CD4-positive, alpha-beta T cell treated with Interleukin-17A for 4 hours (primary cell): Measurements from ENCODE around the gene PRDM8.
"Not testable (repeated sequence)": the region's sequence is repeated elsewhere in the genome, so short reads cannot be mapped to it uniquely, and the experiment has no call there.

Experiments
- DNase-seq: peaks from one replicate; pipeline ENCODE4 v3.0.0-alpha.2; 2020; ENCODE audit warnings: mixed read lengths

Gene PRDM8

DNA sequence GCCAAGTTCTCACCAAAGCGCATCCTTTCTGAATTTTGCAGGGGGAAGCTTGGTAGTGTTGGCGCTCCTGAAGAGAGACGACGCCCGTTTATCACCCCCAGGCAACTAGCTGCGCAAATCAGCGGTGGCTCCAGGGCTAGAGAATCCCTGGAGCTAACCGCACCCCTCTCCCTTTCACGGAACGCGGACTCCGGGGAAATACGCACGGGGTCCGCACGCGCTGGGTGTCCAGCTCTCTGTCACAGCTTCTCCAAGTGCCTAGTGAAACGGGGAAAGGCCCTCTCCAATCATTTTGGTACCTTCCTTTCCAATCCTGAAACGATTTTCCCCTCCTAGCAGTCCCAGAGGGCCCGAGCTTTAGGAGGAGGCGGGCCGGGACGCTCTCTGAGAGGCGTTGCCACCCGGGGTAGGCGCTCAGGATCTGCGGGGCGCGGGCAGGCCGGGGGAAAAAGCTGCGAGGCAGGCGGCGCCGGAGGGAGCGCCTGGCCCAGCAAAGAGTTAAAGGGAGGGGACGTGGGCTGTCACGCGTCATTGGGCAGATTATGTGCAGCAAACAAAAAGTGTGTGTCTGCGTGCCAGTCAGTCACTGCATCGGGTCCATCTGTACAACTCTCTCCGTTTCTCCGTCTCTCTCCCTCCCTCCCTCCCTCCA lies at the start of gene PRDM8:
Gene PRDM8, plus strand, starts transcription at position 582 of the 652 bp plus-strand sequence. CDS start 2,578 bp downstream, outside the sequence.
- DNase-seq = peak; percentile 58

DNA sequence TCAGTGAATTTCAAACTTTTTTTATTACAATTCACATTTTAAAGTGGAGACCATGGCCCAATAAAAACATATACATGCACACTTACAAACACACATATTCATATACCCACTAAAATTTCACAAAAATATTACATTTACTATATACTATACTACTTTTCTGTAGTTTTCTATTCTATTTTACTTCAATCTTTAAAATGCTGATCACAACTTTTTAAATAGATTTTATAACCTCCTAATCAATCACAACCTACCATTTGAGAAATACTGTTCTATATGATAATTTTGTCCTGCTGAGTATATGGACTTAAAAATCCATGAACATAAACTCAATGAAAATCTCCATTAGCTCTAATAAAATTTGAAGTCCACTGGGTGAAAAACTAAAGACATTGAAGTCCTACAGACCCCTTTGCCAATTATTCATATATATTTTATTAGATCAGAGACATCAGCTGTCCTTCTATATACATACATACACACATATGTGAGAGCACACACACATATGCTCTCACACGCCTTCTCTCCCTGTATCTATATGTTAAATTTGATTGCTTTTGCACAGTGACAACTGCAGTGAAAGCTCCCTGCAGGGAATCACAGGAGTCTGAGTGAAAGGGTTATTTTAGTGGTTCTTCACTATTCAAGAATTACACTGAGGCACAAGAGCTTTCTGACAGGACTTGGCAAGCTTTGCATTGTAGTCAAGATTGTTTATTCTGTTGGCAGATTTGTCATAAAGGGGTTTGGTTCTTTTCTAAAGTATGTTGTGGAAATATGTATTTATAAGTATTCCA lies 46.7 kb upstream of the PRDM8 start:
- no peak for DNase-seq

DNA sequence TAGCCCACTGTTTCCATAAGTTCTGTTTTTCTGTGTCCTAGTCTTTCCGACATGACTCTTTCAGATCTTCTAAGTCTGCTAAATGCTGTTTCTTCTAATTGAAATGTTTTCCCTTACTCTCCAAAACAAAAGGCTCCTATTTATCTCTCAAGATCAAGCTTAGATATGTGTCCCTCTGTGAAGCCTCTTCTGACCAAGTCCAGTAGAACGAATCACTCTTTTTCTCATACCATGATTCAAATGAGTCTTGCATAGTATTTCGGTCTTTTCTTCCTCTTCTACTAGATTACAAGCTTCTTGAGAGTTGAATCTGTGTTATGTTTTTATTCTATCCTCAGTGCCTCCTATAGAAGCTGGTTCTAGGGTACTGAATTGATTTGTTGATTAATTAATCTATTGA lies 45.3 kb upstream of the PRDM8 start:
- DNase-seq = no peak

DNA sequence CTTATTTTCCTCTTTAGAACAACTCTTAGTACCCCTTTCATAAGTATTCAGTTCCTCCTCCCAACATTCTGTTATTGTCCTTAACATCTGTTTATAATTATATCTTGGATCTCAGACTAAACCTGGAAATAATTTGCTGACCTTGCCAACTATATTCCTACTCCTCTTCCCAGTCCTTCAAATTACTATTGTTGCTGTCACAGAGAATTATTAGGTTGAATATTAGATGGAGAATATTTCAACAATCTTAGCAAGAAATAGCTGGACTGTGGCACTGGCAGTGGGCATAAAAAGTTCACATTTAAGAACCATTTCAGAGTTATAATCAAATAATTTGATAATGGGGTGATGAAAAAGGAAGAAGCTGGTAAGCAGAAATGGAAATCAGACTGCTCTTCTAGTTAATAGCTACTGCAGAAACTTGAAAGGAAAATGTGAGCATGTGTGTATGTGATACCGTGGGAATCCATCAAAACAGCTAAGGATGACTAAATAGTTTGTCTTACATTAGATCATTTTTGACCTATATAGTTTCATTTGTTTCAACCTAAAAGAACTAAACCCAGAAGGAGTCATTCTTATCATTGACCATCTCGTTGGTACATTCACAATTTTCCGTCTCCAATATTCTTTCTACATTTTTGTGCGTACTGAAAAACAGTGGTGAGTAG lies 43.3 kb upstream of the PRDM8 start:
- DNase-seq = no peak

DNA sequence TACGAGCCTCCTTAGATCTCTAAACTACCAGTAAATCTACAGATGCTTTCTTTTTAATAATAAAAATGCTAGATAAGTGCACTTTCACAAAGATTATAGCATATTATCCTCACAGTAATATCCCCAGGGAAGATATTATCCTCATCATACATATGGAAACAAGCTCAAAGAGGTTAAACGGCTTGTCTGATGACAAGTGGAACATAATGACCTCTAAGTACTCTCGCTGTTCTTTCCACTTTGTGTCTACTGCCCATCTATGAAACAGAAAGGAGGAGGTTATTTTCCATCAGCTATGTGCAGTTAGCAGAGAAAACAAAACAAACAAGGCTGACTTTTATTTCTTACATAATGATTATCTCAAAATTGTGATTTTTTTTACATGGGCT lies 42.8 kb upstream of the PRDM8 start:
- no peak for DNase-seq

DNA sequence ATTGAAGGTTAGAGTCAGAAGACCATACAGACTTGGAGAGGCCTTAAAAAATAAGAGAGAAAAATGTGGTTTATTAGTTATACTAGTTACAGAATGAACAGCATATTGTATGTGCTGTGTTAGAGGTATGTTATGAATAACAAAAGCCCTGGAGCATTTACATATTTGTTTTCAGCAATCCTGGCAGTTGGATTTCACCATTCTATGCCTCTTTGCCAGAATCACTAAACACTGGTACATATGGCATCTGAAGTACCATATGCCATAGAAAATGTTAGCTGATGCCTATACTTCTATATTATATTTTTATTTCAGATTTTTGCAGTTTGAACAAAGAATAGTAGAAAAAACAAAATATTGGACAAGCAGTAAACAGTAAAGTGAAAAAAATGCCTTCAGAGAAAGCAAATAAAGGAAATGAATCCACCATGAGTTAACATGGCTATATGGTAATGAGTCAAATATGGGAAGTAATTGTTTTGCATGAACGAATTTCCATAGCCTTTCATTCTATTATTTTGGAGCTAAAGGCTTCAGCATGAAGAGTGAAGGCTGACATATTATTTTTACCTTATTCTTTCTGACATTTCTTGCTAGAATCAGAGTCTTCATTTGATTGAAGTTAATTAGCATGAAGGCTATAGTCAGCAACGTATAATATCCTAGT lies 41.9 kb upstream of the PRDM8 start:
- DNase-seq = no peak

DNA sequence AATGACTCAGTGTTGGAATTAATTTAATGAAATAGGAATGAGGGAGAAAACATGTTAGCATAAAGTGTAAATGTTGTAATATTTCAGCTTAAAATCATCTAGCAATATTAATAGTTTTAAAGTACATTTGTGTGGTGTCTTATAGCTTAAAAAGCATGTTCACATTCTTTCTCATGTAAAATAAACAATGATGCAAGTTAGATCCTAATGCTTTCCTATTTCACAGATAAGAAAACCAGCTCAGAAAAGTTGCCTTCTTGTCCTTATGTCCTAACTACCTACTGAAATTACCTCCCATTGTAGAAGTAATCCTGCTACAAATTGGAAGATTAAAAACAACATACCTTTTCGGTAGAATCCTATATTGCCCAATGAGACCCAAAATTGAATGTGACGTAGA lies 40.9 kb upstream of the PRDM8 start:
- DNase-seq = no peak

DNA sequence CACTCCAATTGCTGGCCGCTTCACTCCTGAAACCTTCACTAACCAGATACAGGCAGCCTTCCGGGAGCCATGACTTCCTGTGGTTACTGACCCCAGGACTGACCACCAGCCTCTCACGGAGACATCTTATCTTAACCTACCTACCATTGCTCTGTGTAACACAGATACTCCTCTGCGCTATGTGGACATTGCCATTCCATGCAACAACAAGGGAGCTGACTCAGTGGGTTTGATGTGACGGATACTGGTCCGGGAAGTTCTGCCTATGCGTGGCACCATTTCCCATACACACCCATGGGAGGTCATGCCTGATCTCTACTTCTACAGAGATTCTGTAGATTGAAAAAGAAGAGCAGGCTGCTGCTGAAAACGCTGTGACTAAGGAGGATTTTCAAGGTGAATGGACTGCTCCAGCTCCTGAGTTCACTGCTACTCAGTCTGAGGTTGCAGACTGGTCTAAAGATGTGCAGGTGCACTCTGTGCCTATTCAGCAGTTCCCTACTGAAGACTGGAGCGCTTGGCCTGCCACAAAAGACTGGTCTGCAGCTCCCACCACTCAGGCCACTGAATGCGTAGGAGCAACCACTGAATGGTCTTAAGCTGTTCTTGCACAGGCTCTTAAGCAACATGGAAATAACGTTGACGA lies 35.8 kb upstream of the PRDM8 start:
- no peak for DNase-seq

DNA sequence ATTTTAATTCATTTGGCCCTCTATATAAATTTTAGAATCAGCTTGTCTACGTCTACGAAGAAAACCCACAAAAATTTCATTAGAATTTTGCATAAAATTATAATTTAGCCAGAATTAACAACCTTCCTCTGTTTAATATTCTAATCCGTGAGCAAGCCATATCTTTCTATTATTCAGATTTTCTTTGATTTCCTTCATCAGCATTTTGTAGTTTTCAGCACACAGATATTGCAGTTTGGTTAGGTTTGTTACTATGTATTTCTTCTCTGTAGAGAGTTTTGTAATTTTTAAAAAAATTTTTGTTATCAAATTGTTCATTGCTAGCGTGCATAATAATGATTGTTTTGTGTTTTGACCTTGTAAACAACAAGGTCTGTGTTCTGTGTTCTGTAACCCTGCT lies 34.9 kb upstream of the PRDM8 start:
- no peak for DNase-seq

DNA sequence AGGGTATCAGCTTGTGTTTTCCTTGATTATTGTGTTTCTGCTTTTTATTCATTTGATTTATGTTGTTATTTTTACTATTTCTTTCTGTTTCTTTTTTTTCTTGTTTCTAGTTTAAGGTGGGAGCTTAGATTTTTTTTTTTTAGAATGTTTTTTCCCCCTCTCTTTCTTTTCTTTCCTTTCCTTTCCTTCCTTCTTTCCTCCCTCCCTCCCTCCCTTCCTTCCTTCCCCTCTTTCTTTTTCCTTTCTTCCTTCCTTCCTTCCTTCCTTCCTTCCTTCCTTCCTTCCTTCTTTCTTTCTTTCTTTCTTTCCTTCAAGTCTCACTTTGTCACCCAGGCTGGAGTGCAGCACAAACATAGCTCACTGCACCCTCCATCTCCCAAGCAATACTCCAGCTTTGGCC lies 31.4 kb upstream of the PRDM8 start:
- no peak for DNase-seq

DNA sequence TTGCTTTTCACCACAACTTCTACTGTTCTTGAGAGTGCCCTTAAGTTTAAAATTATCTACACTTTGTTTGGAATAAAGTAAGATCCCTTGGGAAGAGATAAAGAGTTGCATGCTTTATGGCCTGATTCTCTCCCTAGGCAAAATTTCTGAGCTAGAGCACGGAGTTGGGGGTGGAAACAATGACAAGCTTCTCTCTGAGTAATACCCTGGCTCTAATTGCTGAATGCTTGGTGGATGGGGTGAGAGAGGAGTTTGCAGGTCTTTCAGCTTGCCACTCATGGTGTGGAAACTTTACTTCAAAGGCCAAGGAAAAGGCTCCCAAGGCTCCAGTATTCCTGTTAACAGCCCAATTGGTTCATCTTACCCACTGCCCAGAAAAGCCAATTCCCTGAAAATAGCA lies 26.1 kb upstream of the PRDM8 start:
- DNase-seq = peak; percentile 34

DNA sequence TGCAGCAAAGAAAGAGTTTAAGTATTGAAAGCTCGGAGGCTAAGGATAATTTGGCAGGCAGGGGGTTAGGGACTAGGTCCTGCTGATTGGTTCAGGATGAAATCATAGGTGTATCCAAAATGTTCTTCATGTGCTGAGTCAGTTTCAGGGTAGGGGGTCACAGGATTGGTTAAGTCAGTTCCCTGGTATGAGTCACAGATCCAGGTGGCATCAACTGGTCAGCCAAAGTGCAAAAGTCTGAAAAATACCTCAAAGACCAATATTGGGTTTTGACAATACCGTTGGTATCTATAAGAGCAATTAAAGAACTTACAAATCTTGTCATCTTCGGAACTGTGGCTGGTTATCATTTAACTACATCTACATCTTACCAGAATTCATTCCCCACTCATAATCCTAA lies 25.6 kb upstream of the PRDM8 start:
- no peak for DNase-seq

DNA sequence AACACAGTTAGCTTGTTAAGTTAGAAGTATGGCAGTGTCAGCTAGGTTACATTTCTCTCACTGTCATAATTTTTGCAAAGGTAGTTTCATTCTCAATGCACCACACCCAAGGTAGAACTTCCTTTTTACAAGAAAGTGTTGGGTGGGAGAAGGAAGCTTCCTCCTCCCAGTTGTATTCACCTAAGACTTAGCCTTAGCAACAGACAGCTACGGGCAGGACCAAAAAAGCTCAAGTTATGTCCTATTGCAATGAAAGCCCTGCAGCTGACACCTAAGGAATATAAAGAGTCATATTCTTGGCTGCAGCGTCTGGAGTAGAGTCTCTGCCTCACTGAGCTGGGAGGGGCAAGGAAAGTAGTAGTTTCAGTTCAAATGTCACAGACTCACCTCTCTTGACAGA lies 25.1 kb upstream of the PRDM8 start:
- peak; percentile 56 for DNase-seq

DNA sequence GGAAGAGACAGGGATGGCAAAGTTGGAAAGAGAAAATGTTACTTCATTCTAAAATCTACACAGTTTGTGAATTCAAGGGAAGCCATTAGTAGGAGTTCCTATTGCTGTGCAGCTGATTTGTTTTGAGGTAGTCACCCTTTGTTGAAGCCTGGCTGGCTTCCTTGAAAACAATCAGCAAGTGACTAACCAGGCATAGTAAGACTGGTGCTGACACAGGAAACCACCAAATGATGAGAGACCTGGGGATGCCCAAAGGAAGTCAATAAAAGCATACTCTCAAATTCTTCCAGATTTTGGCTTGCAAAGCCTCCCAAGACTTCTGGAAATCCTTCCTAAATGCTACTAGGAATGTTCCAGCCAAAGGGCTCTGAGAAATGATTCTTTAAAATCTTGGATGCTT lies 23.9 kb upstream of the PRDM8 start:
- DNase-seq = peak; percentile 70

DNA sequence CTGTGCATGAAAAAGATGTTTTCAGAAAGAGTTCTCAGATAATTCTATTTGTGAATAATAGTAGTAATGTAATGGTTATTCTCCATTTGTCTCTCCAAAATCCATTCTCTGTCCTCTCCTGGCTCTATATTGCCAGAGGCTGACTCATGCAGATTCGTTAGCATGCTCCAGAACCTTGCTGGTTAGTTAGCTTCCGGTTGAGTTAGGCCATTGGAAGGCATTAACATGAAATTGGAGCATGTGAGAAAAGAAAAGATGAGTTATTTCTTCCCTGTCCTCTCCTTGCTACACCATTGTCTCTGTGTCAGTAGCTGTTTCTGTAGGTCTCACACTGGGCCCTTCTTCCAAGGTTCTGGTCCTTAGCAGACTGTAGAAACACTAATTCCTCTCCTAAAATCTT lies 23.5 kb upstream of the PRDM8 start:
- no peak for DNase-seq

DNA sequence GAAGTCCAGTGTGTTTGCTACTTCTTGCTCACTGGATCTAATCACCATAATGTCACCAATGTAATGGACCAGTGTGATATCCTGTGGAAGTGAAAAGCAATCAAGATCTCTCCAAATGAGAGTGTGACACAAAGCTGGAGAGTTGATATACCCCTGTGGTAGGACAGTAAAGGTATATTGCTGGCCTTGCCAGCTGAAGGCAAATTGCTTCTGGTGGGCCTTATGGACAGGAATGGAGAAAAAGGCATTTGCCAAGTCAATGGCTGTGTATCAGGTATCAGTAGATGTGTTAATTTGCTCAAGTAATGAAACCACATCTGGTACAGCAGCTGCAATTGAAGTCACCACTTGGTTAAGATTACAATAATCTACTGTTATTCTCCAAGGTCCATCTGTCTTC lies 19.5 kb upstream of the PRDM8 start:
- DNase-seq = not testable (repeated sequence)

DNA sequence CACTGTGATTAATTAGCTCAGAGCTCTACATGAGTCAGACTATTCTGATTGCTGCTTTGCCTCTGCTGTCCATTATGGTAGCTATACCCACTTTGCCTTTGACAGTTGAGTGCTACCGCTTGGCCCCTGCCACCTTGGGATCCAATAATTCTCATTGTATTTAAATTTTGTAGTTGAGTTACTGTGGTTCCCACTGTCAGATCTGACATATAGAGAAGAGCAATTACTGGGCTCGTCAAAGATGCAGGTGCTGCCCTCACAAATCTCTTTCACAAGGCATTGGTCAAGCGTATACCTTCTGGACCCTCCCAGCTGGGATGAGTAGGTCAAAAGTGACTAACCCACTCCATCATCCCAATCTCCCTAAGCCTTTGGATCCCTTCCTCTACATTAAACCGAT lies 18.3 kb upstream of the PRDM8 start:
- DNase-seq = no peak

DNA sequence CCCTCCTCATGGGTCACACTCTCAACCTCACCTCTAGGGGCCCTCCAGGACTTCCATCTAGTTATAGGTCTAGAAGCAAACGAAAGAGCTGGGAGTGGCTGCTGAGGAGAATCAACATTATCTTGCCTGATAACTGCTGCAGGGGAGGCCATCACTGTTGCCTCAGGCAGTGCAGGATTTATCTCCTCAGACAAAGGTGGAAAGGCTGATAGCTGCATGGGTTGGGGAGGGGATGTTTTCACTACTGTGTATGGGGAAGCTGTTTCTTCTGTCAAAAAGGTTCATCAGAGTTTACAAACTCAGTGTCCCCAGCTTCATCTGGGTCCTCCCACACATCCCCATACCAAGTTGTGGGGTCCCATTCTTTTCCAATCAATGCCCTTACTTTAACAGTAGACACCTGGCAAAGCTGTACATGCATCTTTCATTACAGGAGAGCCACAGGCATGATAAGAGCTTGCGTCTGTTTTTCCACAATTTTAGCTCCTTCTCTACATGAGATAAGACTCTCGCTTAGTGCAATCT lies 17.6 kb upstream of the PRDM8 start:
- DNase-seq = no peak

DNA sequence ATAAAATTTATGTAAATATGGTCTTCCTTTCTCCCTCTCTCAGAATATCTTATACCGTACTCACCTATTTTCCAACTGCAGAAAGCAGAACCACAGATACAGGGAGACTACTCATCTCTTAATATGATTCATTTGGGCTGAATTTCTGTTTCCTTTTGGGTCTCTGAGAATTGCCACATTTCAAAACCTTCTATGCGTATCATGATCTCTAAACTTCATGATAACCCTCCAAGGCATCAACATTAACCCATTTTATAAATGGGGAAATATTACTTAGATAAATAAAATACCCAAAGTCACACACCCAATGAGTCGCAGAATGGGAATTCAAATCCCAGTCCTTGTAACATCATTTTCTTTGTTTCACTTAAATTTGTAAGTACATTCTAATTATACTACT lies 16.6 kb upstream of the PRDM8 start:
- DNase-seq = no peak

DNA sequence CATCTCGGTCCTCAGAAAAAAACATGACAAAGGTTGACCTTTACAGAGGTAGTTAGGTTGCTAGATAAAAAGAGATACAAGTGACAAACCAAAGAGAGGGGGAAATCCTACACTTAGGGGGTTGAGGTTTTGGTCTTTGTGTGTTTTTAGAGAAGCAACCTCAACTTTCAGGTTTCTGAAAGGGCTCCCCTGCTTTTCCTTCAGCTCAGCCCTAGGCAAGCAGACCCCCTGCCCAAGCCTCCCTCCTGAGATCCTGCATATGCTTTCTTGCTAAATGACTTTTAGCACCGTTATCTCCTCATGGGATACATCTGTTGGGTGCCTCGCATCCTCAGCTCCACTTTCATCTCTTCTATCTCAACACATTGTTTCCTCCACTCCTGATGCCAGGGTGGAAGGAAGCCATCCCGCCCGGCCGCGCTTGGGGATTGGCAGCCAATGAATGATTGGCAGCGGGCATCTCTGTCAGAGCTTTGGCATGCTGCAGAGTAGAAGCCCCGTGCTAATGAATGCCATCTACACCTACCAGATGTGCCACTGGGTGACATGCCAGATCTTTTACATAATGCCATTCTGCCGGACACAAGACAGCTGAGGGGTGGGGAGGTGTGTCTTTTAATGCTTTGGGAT lies 15.0 kb upstream of the PRDM8 start:
- peak; percentile 51 for DNase-seq

DNA sequence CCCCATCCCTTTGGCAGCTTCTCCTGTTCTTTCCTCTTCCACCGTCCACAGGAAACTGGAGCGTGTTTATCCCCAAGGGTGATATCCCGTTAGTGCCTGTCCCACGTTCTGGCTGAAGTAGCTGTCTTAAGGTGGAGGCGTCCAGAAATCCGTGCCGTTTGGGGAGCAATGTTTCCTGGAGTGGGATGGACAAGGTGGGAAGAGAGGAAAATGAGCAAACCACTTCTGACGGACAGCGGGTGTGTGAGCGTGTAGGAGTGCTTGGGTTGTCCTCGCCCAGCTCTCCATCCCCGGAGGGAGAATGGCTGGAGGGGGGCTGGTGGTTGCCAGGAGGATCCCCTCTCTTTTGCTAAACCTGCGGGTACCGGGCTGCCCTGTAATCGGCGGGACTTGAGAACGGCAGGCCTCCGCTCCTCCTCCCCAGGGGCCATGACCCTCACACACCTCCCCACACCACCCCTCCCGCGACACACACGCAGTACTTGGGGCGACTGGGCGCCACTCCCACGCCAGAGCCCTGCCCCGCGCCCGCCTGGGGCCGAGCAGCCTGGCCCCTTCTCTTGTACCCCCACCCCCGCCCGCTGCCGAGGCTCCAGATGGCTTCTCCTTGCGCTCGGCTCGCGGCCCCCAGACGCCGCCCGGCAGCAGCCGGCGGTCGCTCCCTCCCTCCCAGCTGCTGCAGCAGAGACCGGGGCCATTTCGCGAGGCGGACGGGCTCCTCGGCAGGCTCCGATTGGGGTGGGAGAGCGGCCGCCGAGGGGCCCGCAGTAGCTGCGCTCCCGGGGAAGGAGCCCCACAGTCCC lies 13.9 kb upstream of the PRDM8 start:
- peak; percentile 65 for DNase-seq
